HepG2 (cell line): ENCODE data around the gene APOC3. TPM values are rescaled to one million over a fixed set of nuclear protein-coding genes. Genes with fewer than 3 reads are reported as not detected.
A peak's percentile ranks its signal among the peaks of the same experiment; 100 is the strongest.

Experiments
- ARNT ChIP-seq: fragments of 450-650 bp; IDR thresholded peaks from 2 replicates; pipeline ENCODE4 v1.6.1; 2017
- ARNTL ChIP-seq: sonication (generic); formaldehyde crosslinking; IDR thresholded peaks from 2 replicates; pipeline ENCODE4 v1.4.0; 2020; ENCODE audit warnings: mild to moderate bottlenecking, missing genetic modification reagents
- CCDC6 ChIP-seq: sonication (generic); formaldehyde crosslinking; IDR thresholded peaks from 2 replicates; pipeline ENCODE4 v1.8.1; 2022; ENCODE audit warnings: mild to moderate bottlenecking, missing genetic modification reagents, moderate library complexity
- DMAP1 ChIP-seq: IDR thresholded peaks from 2 replicates; pipeline ENCODE4 v1.6.1; 2016
- MAFF ChIP-seq: IDR thresholded peaks from 2 replicates; pipeline ENCODE4 v1.6.1; 2011; ENCODE audit warnings: low read depth, low read length, improper control_type of control experiment
- POGZ ChIP-seq: sonication (generic); formaldehyde crosslinking; IDR thresholded peaks from 2 replicates; pipeline ENCODE4 v1.4.0; 2020; ENCODE audit warnings: mild to moderate bottlenecking, missing genetic modification reagents
- TAF1 ChIP-seq: sonication (generic); formaldehyde crosslinking; IDR thresholded peaks from 2 replicates; pipeline ENCODE4 v1.4.0; 2020; ENCODE audit warnings: missing genetic modification reagents
- XRCC5 ChIP-seq: fragments of 200-400 bp; formaldehyde crosslinking; optimal IDR thresholded peaks from 2 replicates; pipeline ENCODE3; 2017; ENCODE audit warnings: mild to moderate bottlenecking, low read length
- ZNF263 ChIP-seq: sonication (generic); formaldehyde crosslinking; IDR thresholded peaks from 2 replicates; pipeline ENCODE4 v1.4.0; 2020; ENCODE audit warnings: missing genetic modification reagents
- ZNF644 ChIP-seq: IDR thresholded peaks from 2 replicates; pipeline ENCODE4 v1.6.1; 2016; ENCODE audit warnings: low read depth
- polyA plus RNA-seq, 8 experiments: library from polyadenylated mRNA; depleted of rRNA in 3 of 8; stranded (reverse) in 7 of 8; unstranded in 1 of 8; fragments of >200 nt; fragmentation: Illumina TruSeq in 4 of 8; extraction: Trizol in 4 of 8; gene quantifications; 2 replicates each; pipeline versions ENCODE4 v1.2.1 to v1.2.3, GENCODE V29; 2011 to 2016; ENCODE audit warnings: low read depth in 4 of 8, missing spikeins in 1 of 8, mixed read lengths in 1 of 8; ENCODE audit not compliant: insufficient read depth in 1 of 8
- total RNA-seq, 5 experiments: library from RNA; depleted of rRNA; stranded (reverse); fragments of >200 nt; fragmentation: Illumina TruSeq; extraction: Trizol; gene quantifications; 2 replicates each; pipeline ENCODE4 v1.2.3, GENCODE V29; 2016; ENCODE audit warnings: low read depth in 1 of 5
- TF ChIP-seq, protein P1 (sequence below): sonication (generic); formaldehyde crosslinking; IDR thresholded peaks from 2 replicates; pipeline ENCODE4 v1.9.0; 2021; ENCODE audit warnings: missing genetic modification reagents, borderline replicate concordance
- TF ChIP-seq, protein P2 (sequence below): sonication (generic); formaldehyde crosslinking; IDR thresholded peaks from 2 replicates; pipeline ENCODE4 v1.5.1; 2020; ENCODE audit warnings: missing genetic modification reagents, mild to moderate bottlenecking, borderline replicate concordance
- TF ChIP-seq, protein P3 (sequence below): sonication (generic); formaldehyde crosslinking; IDR thresholded peaks from 2 replicates; pipeline ENCODE4 v1.8.0; 2022; ENCODE audit warnings: missing genetic modification reagents, mild to moderate bottlenecking, borderline replicate concordance
- TF ChIP-seq, protein P4 (sequence below): IDR thresholded peaks from 2 replicates; pipeline ENCODE4 v1.6.1; 2016; ENCODE audit warnings: mild to moderate bottlenecking
- TF ChIP-seq, protein P5 (sequence below): sonication (generic); formaldehyde crosslinking; IDR thresholded peaks from 2 replicates; pipeline ENCODE4 v1.4.0; 2020; ENCODE audit warnings: missing genetic modification reagents
- TF ChIP-seq, protein P6 (sequence below): sonication (generic); formaldehyde crosslinking; IDR thresholded peaks from 2 replicates; pipeline ENCODE4 v1.8.0; 2022; ENCODE audit warnings: missing genetic modification reagents, low read depth, mild to moderate bottlenecking, borderline replicate concordance

Gene APOC3
- total and polyA plus RNA-seq, 2 of the 13 experiments (the other 11 are each of a cell fraction or from before 2014, with no cell fraction given), result 314 to 687 TPM

DNA sequence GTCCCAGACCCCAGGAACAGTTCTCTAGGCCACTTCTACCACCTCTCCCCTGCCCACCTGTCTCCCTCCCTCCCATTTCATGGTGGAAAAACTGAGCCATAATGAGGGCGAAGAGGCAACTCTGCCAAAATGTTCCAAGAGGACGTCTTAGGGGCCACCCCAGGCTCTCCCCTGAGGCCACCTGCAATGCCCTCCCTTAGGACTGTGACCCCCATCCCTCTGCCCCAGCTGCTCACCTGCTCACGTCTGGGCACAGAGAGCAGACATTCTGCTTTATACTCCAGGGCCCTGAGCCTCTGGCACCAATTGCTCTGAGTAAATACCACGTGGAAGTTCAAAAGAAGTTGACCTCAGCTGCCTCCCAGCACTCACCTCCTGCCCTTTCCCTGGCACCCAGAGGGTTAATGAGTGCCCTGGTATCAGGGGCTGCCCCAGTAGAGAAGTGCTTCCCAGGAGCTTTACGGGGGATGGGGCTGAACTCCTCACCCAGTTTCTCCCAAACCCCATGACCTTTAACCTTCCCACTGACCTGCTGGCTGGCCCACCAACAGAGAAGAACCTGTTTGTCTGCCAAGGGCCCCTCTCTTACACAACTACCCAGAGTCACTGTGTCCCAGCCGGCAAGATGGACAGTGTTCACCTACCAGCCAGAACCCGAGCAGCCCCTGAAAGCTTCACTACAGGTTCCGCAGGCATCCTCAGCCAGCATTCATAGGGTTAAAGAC lies 37.4 kb upstream of the APOC3 start (continued):
- TF ChIP-seq, protein P1, sequence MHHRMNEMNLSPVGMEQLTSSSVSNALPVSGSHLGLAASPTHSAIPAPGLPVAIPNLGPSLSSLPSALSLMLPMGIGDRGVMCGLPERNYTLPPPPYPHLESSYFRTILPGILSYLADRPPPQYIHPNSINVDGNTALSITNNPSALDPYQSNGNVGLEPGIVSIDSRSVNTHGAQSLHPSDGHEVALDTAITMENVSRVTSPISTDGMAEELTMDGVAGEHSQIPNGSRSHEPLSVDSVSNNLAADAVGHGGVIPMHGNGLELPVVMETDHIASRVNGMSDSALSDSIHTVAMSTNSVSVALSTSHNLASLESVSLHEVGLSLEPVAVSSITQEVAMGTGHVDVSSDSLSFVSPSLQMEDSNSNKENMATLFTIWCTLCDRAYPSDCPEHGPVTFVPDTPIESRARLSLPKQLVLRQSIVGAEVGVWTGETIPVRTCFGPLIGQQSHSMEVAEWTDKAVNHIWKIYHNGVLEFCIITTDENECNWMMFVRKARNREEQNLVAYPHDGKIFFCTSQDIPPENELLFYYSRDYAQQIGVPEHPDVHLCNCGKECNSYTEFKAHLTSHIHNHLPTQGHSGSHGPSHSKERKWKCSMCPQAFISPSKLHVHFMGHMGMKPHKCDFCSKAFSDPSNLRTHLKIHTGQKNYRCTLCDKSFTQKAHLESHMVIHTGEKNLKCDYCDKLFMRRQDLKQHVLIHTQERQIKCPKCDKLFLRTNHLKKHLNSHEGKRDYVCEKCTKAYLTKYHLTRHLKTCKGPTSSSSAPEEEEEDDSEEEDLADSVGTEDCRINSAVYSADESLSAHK (CRISPR knock-in tag), result no peak
- TF ChIP-seq POGZ (peak; percentile 55; the same call in 1 of the 2 replicates), CCDC6 (peak; percentile 71; the same call in 1 of the 2 replicates), DMAP1 (peak; percentile 38; the same call in 1 of the 2 replicates), XRCC5 (peak; percentile 65), ARNT (no peak), ZNF644 (0 out of 2 replicates have a peak, but pooled peaks have one; percentile 13), ZNF263 (peak; percentile 39; the same call in 1 of the 2 replicates), TAF1 (CRISPR knock-in tag) (0 out of 2 replicates have a peak, but pooled peaks have one; percentile 28), ARNTL (CRISPR knock-in tag) (peak; percentile 86), MAFF (no peak)
- TF ChIP-seq, protein P2, sequence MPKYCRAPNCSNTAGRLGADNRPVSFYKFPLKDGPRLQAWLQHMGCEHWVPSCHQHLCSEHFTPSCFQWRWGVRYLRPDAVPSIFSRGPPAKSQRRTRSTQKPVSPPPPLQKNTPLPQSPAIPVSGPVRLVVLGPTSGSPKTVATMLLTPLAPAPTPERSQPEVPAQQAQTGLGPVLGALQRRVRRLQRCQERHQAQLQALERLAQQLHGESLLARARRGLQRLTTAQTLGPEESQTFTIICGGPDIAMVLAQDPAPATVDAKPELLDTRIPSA (CRISPR knock-in tag), result peak; percentile 59; the same call in 1 of the 2 replicates
- TF ChIP-seq, protein P3, sequence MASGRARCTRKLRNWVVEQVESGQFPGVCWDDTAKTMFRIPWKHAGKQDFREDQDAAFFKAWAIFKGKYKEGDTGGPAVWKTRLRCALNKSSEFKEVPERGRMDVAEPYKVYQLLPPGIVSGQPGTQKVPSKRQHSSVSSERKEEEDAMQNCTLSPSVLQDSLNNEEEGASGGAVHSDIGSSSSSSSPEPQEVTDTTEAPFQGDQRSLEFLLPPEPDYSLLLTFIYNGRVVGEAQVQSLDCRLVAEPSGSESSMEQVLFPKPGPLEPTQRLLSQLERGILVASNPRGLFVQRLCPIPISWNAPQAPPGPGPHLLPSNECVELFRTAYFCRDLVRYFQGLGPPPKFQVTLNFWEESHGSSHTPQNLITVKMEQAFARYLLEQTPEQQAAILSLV, result peak; percentile 64; the same call in 1 of the 2 replicates
- TF ChIP-seq, protein P4, sequence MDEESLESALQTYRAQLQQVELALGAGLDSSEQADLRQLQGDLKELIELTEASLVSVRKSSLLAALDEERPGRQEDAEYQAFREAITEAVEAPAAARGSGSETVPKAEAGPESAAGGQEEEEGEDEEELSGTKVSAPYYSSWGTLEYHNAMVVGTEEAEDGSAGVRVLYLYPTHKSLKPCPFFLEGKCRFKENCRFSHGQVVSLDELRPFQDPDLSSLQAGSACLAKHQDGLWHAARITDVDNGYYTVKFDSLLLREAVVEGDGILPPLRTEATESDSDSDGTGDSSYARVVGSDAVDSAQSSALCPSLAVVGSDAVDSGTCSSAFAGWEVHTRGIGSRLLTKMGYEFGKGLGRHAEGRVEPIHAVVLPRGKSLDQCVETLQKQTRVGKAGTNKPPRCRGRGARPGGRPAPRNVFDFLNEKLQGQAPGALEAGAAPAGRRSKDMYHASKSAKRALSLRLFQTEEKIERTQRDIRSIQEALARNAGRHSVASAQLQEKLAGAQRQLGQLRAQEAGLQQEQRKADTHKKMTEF (CRISPR knock-in tag), result peak; percentile 66
- TF ChIP-seq, protein P5, sequence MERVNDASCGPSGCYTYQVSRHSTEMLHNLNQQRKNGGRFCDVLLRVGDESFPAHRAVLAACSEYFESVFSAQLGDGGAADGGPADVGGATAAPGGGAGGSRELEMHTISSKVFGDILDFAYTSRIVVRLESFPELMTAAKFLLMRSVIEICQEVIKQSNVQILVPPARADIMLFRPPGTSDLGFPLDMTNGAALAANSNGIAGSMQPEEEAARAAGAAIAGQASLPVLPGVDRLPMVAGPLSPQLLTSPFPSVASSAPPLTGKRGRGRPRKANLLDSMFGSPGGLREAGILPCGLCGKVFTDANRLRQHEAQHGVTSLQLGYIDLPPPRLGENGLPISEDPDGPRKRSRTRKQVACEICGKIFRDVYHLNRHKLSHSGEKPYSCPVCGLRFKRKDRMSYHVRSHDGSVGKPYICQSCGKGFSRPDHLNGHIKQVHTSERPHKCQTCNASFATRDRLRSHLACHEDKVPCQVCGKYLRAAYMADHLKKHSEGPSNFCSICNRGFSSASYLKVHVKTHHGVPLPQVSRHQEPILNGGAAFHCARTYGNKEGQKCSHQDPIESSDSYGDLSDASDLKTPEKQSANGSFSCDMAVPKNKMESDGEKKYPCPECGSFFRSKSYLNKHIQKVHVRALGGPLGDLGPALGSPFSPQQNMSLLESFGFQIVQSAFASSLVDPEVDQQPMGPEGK (CRISPR knock-in tag), result peak; percentile 81
- TF ChIP-seq, protein P6, sequence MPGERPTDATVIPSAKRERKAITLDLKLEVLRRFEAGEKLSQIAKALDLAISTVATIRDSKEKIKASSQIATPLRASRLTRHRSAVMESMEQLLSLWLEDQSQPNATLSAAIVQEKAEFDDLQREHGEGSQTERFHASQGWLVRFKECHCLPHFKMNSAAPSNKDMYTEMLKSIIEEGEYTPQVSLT (CRISPR knock-in tag), result no peak
